ENCODE data around the gene KRTAP10-9. TPM values are rescaled to one million over a fixed set of nuclear protein-coding genes. Genes with fewer than 3 reads are reported as not detected.
A peak's percentile ranks its signal among the peaks of the same experiment; 100 is the strongest.
"Not testable (repeated sequence)": the region's sequence is repeated elsewhere in the genome, so short reads cannot be mapped to it uniquely, and the experiment has no call there.

The KRTAP10-9 gene
- not detected in 2 replicates for total RNA-seq (2014; rRNA removed; shearing (Covaris generic); ENCODE audit: low replicate concordance)

GRCh38 chr21:44626673-44627143 is at the start of gene KRTAP10-9:
Gene KRTAP10-9, plus strand, starts transcription at chr21:44627093. Its CDS starts 79 bp downstream, at chr21:44627172.
- no peak within 1 kb of the TSS for H3K4me3 ChIP-seq
- H3K36me3 ChIP-seq: no peaks in the 10 kb centered on the region
- H3K27me3 ChIP-seq: no peaks in the 10 kb centered on the region
- H3K9me3 ChIP-seq: peaks cover 33% of the 10 kb centered on the region
- no peak for DNase-seq

- H3K27me3 ChIP-seq: no peaks in the 10 kb centered on the region
- H3K4me3 ChIP-seq: no peak overlapping the region
- H3K9me3 ChIP-seq: peaks cover 30% of the 10 kb centered on the region
- H3K36me3 ChIP-seq: no peaks in the 10 kb centered on the region
- no peak for DNase-seq
These were observed 48.4 kb upstream of the KRTAP10-9 start for GRCh38 chr21:44578371-44579055.

GRCh38 chr21:44579056-44579832 is 47.6 kb upstream of the KRTAP10-9 start:
- peaks cover 30% of the 10 kb centered on the region for H3K9me3 ChIP-seq
- H3K27me3 ChIP-seq: peaks cover 7% of the 10 kb centered on the region
- no peaks in the 10 kb centered on the region for H3K36me3 ChIP-seq
- H3K4me3 ChIP-seq: no peak overlapping the region
- DNase-seq: no peak

- H3K27me3 ChIP-seq: peaks cover 11% of the 10 kb centered on the region
- peaks cover 30% of the 10 kb centered on the region for H3K9me3 ChIP-seq
- no peak overlapping the region for H3K4me3 ChIP-seq
- DNase-seq: no peak
- no peaks in the 10 kb centered on the region for H3K36me3 ChIP-seq
These were observed 47.1 kb upstream of the KRTAP10-9 start for GRCh38 chr21:44579833-44580144.

GRCh38 chr21:44580231-44580821 is 46.6 kb upstream of the KRTAP10-9 start, which contains the start of gene KRTAP10-5:
Gene KRTAP10-5, minus strand, starts transcription at chr21:44580604. Its CDS starts 26 bp downstream, at chr21:44580578.
- peaks cover 17% of the 10 kb centered on the region for H3K27me3 ChIP-seq
- not testable (repeated sequence) for H3K36me3 ChIP-seq, DNase-seq, H3K4me3 ChIP-seq
- peaks cover 30% of the 10 kb centered on the region for H3K9me3 ChIP-seq

GRCh38 chr21:44581158-44581557 is 45.7 kb upstream of the KRTAP10-9 start:
- Histone ChIP-seq H3K4me3 (no peak overlapping the region), H3K27me3 (peaks cover 25% of the 10 kb centered on the region), H3K9me3 (peaks cover 28% of the 10 kb centered on the region), H3K36me3 (no peaks in the 10 kb centered on the region)
- DNase-seq: no peak

GRCh38 chr21:44582055-44582454 is 44.8 kb upstream of the KRTAP10-9 start:
- Histone ChIP-seq H3K27me3 (peaks cover 28% of the 10 kb centered on the region), H3K4me3 (no peak overlapping the region)
- no peak for DNase-seq

GRCh38 chr21:44583089-44583799 is 43.6 kb upstream of the KRTAP10-9 start:
- H3K4me3 ChIP-seq: no peak overlapping the region
- H3K27me3 ChIP-seq: peaks cover 28% of the 10 kb centered on the region

More at GRCh38 chr21:44582055-44582454, 44.8 kb upstream of the KRTAP10-9 start:
- peaks cover 24% of the 10 kb centered on the region for H3K9me3 ChIP-seq
- no peaks in the 10 kb centered on the region for H3K36me3 ChIP-seq

GRCh38 chr21:44583800-44584147 is 43.1 kb upstream of the KRTAP10-9 start:
- H3K9me3 ChIP-seq: peaks cover 15% of the 10 kb centered on the region

More at GRCh38 chr21:44583089-44583799, 43.6 kb upstream of the KRTAP10-9 start:
- Histone ChIP-seq H3K9me3 (peaks cover 17% of the 10 kb centered on the region), H3K36me3 (no peaks in the 10 kb centered on the region)
- DNase-seq: peak; percentile 74

GRCh38 chr21:44585892-44586291 is 41.0 kb upstream of the KRTAP10-9 start:
- no peak overlapping the region for H3K4me3 ChIP-seq
- no peak for DNase-seq
- peaks cover 28% of the 10 kb centered on the region for H3K27me3 ChIP-seq
- H3K9me3 ChIP-seq: peaks cover 13% of the 10 kb centered on the region
- H3K36me3 ChIP-seq: no peaks in the 10 kb centered on the region

More at GRCh38 chr21:44583800-44584147, 43.1 kb upstream of the KRTAP10-9 start:
- no peak for DNase-seq
- H3K4me3 ChIP-seq: no peak overlapping the region
- peaks cover 28% of the 10 kb centered on the region for H3K27me3 ChIP-seq
- H3K36me3 ChIP-seq: no peaks in the 10 kb centered on the region

- Histone ChIP-seq H3K36me3 (no peaks in the 10 kb centered on the region), H3K4me3 (no peak overlapping the region), H3K27me3 (peaks cover 23% of the 10 kb centered on the region), H3K9me3 (no peaks in the 10 kb centered on the region; the same call in 1 of the 2 replicates)
- no peak for DNase-seq
These were observed 37.8 kb upstream of the KRTAP10-9 start for GRCh38 chr21:44589094-44589493.

- DNase-seq: no peak
These were observed 37.1 kb upstream of the KRTAP10-9 start for GRCh38 chr21:44589586-44590305.

GRCh38 chr21:44590311-44590721 is 36.6 kb upstream of the KRTAP10-9 start:
- no peaks in the 10 kb centered on the region for H3K36me3 ChIP-seq

More at GRCh38 chr21:44589586-44590305, 37.1 kb upstream of the KRTAP10-9 start:
- H3K36me3 ChIP-seq: no peaks in the 10 kb centered on the region
- H3K9me3 ChIP-seq: no peaks in the 10 kb centered on the region; the same call in 1 of the 2 replicates
- H3K27me3 ChIP-seq: peaks cover 17% of the 10 kb centered on the region
- no peak overlapping the region for H3K4me3 ChIP-seq

GRCh38 chr21:44590897-44591800 is 35.7 kb upstream of the KRTAP10-9 start:
- H3K4me3 ChIP-seq, H3K9me3 ChIP-seq, DNase-seq, H3K36me3 ChIP-seq: not testable (repeated sequence)
- peaks cover 11% of the 10 kb centered on the region; the same call in 1 of the 2 replicates for H3K27me3 ChIP-seq

More at GRCh38 chr21:44590311-44590721, 36.6 kb upstream of the KRTAP10-9 start:
- H3K9me3 ChIP-seq: no peaks in the 10 kb centered on the region; the same call in 1 of the 2 replicates
- H3K27me3 ChIP-seq: peaks cover 12% of the 10 kb centered on the region
- no peak overlapping the region for H3K4me3 ChIP-seq
- DNase-seq: no peak

GRCh38 chr21:44591801-44592130 is 35.1 kb upstream of the KRTAP10-9 start:
- not testable (repeated sequence) for H3K9me3 ChIP-seq, H3K4me3 ChIP-seq, H3K36me3 ChIP-seq
- DNase-seq: peak; percentile 89
- H3K27me3 ChIP-seq: peaks cover 11% of the 10 kb centered on the region; the same call in 1 of the 2 replicates
